ENCODE results near the gene CDH4. TPM values are rescaled to one million over a fixed set of nuclear protein-coding genes. Genes with fewer than 3 reads are reported as not detected.

Gene CDH4
- polyA plus RNA-seq, 1 donor (not counting 4 experiments of a cell fraction or from before 2014, with no cell fraction given), result 2.2 TPM

GRCh38 chr20:61587681-61588289 is 335.7 kb downstream of the CDH4 start:
- dilution Hi-C loops (cut with MboI; ENCODE audit: extremely low pct_ligation_motif_present, low sequenced_read_pairs), result no loop called here
- no peak overlapping the region for H3K9ac ChIP-seq (ENCODE audit: control insufficient read depth, extremely low read depth, insufficient read depth, low read length)
- peak overlapping the region; percentile 81 for H3K4me2 ChIP-seq (ENCODE audit: control insufficient read depth, extremely low read depth, insufficient read depth, low read depth, low read length)
- H3K4me3 ChIP-seq (ENCODE audit: control insufficient read depth in 2 of 3, extremely low read depth in 1 of 3, insufficient read depth in 2 of 3, low read depth in 1 of 3, low read length in 3 of 3), result no peak overlapping the region
- H3K27ac ChIP-seq (ENCODE audit: control insufficient read depth, insufficient read depth, low read length), result no peak overlapping the region
- H3K4me1 ChIP-seq (ENCODE audit: control insufficient read depth, extremely low read depth, insufficient read depth, low read length), result peaks cover 11% of the 10 kb centered on the region
- peaks cover 2% of the 10 kb centered on the region for H3K27me3 ChIP-seq (ENCODE audit: control insufficient read depth, extremely low read depth, insufficient read depth, low read length)
- H3K9me3 ChIP-seq (ENCODE audit: control insufficient read depth, low read depth, low read length), result peaks cover 3% of the 10 kb centered on the region
- no peak for TF ChIP-seq EZH2 (IDR thresholded peaks at IDR 0.05; ENCODE audit: low read length)
- TF ChIP-seq, protein P1, sequence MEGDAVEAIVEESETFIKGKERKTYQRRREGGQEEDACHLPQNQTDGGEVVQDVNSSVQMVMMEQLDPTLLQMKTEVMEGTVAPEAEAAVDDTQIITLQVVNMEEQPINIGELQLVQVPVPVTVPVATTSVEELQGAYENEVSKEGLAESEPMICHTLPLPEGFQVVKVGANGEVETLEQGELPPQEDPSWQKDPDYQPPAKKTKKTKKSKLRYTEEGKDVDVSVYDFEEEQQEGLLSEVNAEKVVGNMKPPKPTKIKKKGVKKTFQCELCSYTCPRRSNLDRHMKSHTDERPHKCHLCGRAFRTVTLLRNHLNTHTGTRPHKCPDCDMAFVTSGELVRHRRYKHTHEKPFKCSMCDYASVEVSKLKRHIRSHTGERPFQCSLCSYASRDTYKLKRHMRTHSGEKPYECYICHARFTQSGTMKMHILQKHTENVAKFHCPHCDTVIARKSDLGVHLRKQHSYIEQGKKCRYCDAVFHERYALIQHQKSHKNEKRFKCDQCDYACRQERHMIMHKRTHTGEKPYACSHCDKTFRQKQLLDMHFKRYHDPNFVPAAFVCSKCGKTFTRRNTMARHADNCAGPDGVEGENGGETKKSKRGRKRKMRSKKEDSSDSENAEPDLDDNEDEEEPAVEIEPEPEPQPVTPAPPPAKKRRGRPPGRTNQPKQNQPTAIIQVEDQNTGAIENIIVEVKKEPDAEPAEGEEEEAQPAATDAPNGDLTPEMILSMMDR (optimal IDR thresholded peaks at IDR 0.05 in 1 of 3, IDR thresholded peaks at IDR 0.05 in 1 of 3, conservative IDR thresholded peaks at IDR 0.05 in 1 of 3; ENCODE audit: extremely low read depth in 1 of 3, insufficient read depth in 2 of 3, low read length in 3 of 3), result no peak
- peaks cover 5% of the 10 kb centered on the region for H4K20me1 ChIP-seq (ENCODE audit: control insufficient read depth, extremely low read depth, insufficient read depth, low read length)
- H2AFZ ChIP-seq (ENCODE audit: control insufficient read depth, low read length), result no peak overlapping the region
- FAIRE-seq (no peak), DNase-seq (ENCODE audit: low read depth, low spot score) (no peak)
- no peaks in the 10 kb centered on the region for H3K79me2 ChIP-seq (ENCODE audit: control insufficient read depth, insufficient read depth, low read length)
- no peaks in the 10 kb centered on the region for H3K36me3 ChIP-seq (ENCODE audit: control insufficient read depth in 2 of 2, extremely low read depth in 1 of 2, insufficient read depth in 2 of 2, low read length in 2 of 2)
- no peaks in the 10 kb centered on the region for H3K9me1 ChIP-seq (ENCODE audit: control insufficient read depth, extremely low read depth, insufficient read depth, low read length)

- H3K27ac ChIP-seq (ENCODE audit: control insufficient read depth, insufficient read depth, low read length), result no peak overlapping the region
- no peaks in the 10 kb centered on the region for H3K27me3 ChIP-seq (ENCODE audit: control insufficient read depth, extremely low read depth, insufficient read depth, low read length)
- DNase-seq (ENCODE audit: low read depth, low spot score) (peak; percentile 48), FAIRE-seq (peak; percentile 78)
- no peak for TF ChIP-seq EZH2 (IDR thresholded peaks at IDR 0.05; ENCODE audit: low read length)
- TF ChIP-seq, protein P1 (optimal IDR thresholded peaks at IDR 0.05 in 1 of 3, IDR thresholded peaks at IDR 0.05 in 1 of 3, conservative IDR thresholded peaks at IDR 0.05 in 1 of 3; ENCODE audit: extremely low read depth in 1 of 3, insufficient read depth in 2 of 3, low read length in 3 of 3), result no peak
- H3K9me1 ChIP-seq (ENCODE audit: control insufficient read depth, extremely low read depth, insufficient read depth, low read length), result no peaks in the 10 kb centered on the region
- H3K9ac ChIP-seq (ENCODE audit: control insufficient read depth, extremely low read depth, insufficient read depth, low read length), result no peak overlapping the region
- peak overlapping the region; percentile 3 for H2AFZ ChIP-seq (ENCODE audit: control insufficient read depth, low read length)
- H3K4me3 ChIP-seq (ENCODE audit: control insufficient read depth in 2 of 3, extremely low read depth in 1 of 3, insufficient read depth in 2 of 3, low read depth in 1 of 3, low read length in 3 of 3), result peak overlapping the region in 2 of 3 experiments; percentile 6 to 37
- H3K79me2 ChIP-seq (ENCODE audit: control insufficient read depth, insufficient read depth, low read length), result no peaks in the 10 kb centered on the region
- peaks cover 5% of the 10 kb centered on the region for H4K20me1 ChIP-seq (ENCODE audit: control insufficient read depth, extremely low read depth, insufficient read depth, low read length)
- peaks cover 3% of the 10 kb centered on the region for H3K9me3 ChIP-seq (ENCODE audit: control insufficient read depth, low read depth, low read length)
- H3K36me3 ChIP-seq (ENCODE audit: control insufficient read depth in 2 of 2, extremely low read depth in 1 of 2, insufficient read depth in 2 of 2, low read length in 2 of 2), result peaks cover 0 to 1% of the 10 kb centered on the region in 2 experiments
- dilution Hi-C loops (cut with MboI; ENCODE audit: extremely low pct_ligation_motif_present, low sequenced_read_pairs), result no loop called here
- peak overlapping the region; percentile 81 for H3K4me2 ChIP-seq (ENCODE audit: control insufficient read depth, extremely low read depth, insufficient read depth, low read depth, low read length)
- peaks cover 11% of the 10 kb centered on the region for H3K4me1 ChIP-seq (ENCODE audit: control insufficient read depth, extremely low read depth, insufficient read depth, low read length)
These were observed 336.6 kb downstream of the CDH4 start for GRCh38 chr20:61588411-61589385.

Data from keratinocyte (primary cell).